Epithelial cell of proximal tubule (primary cell): ENCODE data around the gene INO80. TPM values are rescaled to one million over a fixed set of nuclear protein-coding genes. Genes with fewer than 3 reads are reported as not detected.

ENCODE experiments used
- DNase-seq: peaks from one replicate; pipeline ENCODE4 v3.0.0-alpha.2; 2011; ENCODE audit warnings: low read depth
- H3K4me3 ChIP-seq: 2 replicates; pipeline ENCODE4 v1.5.1; 2011; ENCODE audit warnings: low read depth, mild to moderate bottlenecking, low read length
- total RNA-seq: library from RNA; depleted of rRNA; stranded (reverse); fragments of >200 nt; gene quantifications from 2 replicates; pipeline ENCODE4 v1.2.3, GENCODE V29; 2015
- TF ChIP-seq, protein P1 (sequence below): conservative IDR thresholded peaks from 2 replicates; pipeline ENCODE4 v1.5.1; 2012; ENCODE audit warnings: low read depth, mild to moderate bottlenecking, low read length

Gene INO80
- total RNA-seq, 1 donor from 2014 or later: 33.8 TPM

DNA sequence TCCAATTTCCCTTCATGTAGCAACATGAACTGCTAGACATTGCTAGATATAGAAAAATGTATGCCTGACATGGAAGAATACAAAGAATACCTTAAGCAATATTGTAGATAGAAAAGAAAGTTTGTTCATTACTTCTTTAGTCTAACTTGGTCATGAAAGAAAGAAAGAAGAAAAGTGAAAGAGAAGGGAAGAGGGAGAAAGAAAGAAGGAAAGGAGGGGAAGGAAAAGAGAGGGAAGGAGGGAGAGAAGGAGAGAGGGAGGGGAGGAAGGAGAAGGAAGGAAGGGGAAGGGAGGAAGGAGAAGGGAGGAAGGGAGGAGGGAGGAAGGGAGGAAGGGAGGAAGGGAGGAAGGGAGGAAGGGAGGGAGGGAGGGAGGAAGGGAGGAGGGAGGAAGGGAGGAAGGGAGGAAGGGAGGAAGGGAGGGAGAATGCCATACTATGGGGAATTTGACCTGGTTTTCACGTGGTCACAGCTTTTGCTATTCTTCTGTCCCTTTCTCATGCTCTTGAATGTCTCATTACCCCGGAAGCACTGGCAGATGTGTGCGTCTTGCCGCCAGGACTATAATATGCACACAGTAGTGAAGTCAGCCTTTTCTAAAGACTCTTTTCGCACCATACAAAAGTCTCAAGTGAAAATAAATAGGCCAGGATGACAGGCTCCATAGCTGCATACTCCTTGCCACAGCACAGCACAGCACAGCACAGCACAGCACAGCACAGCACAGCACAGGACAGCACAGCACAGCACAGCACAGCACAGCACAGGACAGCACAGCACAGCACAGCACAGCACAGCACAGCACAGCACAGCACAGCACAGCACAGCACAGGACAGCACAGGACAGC lies 84.6 kb downstream of the INO80 start:
- H3K4me3 ChIP-seq: no peak overlapping the region
- no peak for DNase-seq
- TF ChIP-seq, protein P1, sequence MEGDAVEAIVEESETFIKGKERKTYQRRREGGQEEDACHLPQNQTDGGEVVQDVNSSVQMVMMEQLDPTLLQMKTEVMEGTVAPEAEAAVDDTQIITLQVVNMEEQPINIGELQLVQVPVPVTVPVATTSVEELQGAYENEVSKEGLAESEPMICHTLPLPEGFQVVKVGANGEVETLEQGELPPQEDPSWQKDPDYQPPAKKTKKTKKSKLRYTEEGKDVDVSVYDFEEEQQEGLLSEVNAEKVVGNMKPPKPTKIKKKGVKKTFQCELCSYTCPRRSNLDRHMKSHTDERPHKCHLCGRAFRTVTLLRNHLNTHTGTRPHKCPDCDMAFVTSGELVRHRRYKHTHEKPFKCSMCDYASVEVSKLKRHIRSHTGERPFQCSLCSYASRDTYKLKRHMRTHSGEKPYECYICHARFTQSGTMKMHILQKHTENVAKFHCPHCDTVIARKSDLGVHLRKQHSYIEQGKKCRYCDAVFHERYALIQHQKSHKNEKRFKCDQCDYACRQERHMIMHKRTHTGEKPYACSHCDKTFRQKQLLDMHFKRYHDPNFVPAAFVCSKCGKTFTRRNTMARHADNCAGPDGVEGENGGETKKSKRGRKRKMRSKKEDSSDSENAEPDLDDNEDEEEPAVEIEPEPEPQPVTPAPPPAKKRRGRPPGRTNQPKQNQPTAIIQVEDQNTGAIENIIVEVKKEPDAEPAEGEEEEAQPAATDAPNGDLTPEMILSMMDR: no peak

DNA sequence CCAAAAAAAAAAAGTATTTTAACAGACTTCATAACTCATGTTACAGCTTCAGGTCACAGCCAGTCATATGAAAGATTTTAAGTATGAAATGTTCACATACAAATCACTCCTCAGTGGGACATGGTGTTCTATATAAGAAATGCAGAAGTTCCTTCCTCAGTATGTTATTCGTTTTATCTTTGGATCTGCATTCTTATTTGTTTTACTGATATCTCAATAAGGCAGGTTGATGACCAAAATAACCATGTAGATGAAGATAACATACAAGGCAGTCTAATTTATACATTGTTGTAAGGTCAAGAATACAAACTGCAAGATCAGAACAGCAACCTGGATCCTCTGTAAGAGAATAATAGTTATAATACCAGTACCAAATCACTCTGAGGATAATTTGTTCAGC lies 87.2 kb downstream of the INO80 start:
- H3K4me3 ChIP-seq: no peak overlapping the region
- no peak for DNase-seq
- TF ChIP-seq, protein P1: no peak

DNA sequence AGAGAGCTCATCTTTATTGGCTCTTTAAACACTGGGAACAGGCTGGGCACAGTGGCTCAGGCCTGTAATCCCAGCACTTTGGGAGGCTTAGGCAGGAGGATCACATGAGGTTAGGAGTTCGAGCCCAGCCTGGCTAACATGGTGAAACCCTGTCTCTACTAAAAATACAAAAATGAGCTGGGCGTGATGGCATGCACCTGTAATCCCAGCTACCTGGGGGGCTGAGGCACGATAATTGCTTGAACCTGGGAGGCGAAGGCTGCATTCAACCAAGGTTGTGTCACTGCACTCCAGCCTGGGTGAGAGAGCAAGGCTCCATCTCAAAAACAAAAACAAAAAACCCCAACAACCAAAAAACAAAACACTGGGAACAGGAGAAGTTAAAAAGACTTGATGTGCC lies 90.7 kb downstream of the INO80 start:
- TF ChIP-seq, protein P1: no peak
- no peak for DNase-seq
- H3K4me3 ChIP-seq: no peak overlapping the region

DNA sequence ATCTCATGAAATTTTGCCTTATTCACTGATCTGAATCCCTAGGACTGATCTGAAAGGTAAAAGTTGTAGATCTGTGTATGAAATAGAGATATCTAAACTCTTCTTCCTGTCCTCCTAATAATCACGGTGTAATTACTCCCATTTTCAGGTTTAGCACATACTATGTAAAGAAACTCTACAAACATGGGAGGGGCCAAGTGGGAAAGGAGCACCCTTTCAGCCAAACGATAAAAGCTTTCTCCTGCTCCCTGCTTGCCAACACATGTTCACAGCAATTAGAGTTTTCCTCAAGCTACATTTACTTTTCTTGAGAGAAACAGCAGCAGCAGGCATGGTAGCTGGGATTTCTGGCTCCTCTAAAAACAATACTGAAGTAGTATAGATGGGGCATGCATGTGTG lies 91.2 kb downstream of the INO80 start:
- no peak overlapping the region for H3K4me3 ChIP-seq
- DNase-seq: no peak
- TF ChIP-seq, protein P1: no peak

DNA sequence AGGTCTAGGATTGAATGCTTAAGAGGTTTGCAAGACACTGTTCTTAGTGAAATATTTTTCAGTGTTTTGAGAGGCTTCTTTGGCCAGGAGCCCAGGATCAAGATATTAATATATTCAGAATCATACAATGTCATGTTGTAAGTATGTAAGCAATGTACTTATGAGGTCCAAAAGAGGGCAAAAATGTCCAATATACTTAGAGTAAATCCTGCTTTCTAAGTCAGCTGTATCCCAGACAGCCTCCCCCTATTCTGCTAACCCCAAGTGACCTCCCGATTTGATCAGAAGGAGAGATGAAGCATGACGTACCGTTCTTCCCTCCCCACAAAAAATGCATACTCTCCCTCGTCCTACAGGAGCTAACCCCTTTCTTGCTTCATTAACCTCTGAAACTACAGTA lies 91.9 kb downstream of the INO80 start:
- H3K4me3 ChIP-seq: no peak overlapping the region
- no peak for DNase-seq
- TF ChIP-seq, protein P1: no peak

DNA sequence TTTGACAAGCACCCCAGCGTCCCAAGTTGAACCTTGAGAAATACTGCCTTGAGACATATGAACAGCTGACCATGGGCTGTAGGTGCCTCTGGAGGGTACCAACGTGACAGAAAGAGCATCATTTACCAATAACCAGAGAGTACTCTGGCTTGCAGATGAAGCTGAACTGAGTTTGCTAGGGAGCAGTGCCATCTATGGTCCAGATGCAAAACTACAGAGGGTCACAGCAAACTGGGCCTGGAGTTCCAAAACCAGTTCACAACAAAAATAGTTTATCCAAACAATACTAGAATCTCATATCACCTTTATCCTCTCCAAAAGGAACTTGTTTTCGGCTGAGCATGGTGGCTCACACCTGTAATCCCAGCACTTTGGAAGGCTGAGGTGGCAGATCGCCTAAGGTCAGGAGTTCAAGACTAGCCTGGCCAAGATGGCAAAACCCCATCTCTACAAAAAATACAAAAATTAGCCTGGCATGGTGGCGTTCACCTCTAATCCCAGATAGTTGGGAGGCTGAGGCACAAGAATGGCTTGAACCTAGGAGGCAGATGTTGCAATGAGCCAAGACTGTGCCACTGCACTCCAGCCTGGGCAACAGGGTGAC lies 93.5 kb downstream of the INO80 start:
- TF ChIP-seq, protein P1: peak; percentile 77
- no peak overlapping the region for H3K4me3 ChIP-seq
- no peak for DNase-seq
